ENCODE results near the gene OR56B1.
"Not testable (repeated sequence)": the region's sequence is repeated elsewhere in the genome, so short reads cannot be mapped to it uniquely, and the experiment has no call there.

OR56B1 gene, protein sequence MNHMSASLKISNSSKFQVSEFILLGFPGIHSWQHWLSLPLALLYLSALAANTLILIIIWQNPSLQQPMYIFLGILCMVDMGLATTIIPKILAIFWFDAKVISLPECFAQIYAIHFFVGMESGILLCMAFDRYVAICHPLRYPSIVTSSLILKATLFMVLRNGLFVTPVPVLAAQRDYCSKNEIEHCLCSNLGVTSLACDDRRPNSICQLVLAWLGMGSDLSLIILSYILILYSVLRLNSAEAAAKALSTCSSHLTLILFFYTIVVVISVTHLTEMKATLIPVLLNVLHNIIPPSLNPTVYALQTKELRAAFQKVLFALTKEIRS

DNA sequence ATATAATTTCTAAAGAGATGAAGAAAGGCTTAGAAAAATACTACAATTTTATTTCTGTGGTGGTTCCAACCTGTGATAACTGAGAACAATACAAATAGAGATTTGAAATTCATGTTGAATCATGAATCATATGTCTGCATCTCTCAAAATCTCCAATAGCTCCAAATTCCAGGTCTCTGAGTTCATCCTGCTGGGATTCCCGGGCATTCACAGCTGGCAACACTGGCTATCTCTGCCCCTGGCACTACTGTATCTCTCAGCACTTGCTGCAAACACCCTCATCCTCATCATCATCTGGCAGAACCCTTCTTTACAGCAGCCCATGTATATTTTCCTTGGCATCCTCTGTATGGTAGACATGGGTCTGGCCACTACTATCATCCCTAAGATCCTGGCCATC lies at the start of gene OR56B1:
Gene OR56B1 (plus strand): TSS at position 53 of the 400 bp plus-strand sequence. CDS start 69 bp downstream, at position 122.
- no peak for DNase-seq (ENCODE audit: low read depth)

DNA sequence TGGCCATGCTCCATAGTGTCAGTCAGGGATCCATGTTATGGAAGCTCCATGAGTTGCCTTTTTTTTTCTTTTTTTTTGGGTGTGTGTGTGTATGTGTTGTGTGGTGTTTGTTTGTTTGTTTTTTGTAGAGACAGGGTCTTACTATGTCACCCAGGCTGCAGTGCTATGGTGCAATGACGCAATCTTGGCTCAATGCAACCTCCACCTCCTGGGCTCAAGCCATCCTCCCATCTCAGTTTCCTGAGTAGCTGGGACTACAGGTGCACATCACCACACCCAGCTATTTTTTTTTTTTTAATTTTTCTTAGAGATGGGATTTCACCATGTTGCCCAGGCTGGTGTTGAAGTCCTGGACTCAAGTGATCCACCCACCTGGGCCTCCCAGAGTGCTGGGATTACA lies 47.8 kb upstream of the OR56B1 start:
- no peak for DNase-seq (ENCODE audit: low read depth)

DNA sequence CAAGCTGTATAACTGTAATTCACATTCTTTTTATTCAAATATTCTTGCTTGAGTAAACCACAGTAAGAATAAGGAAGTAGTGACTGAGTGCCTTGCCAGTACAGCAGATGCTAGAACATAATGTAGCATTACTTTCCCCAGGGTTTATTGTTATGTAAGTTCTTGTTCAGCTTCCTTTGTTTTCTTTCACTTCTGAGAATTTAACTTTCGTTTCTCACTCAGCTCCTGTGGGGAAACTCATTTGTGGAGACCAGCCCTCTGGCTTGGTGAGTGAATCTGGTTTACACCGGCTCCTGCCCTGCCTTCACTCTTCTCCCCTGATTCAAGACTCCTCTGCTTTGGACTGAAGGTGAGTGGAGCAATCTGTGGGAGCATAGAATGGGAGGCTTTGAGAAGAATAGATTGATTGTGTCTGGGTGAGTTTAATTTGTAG lies 46.7 kb upstream of the OR56B1 start, which contains the start of gene TRIM22:
Gene TRIM22 (plus strand): TSS at position 240 of the 433 bp plus-strand sequence. CDS start 6,443 bp downstream, outside the sequence.
- peak; percentile 47 for DNase-seq (ENCODE audit: low read depth)

DNA sequence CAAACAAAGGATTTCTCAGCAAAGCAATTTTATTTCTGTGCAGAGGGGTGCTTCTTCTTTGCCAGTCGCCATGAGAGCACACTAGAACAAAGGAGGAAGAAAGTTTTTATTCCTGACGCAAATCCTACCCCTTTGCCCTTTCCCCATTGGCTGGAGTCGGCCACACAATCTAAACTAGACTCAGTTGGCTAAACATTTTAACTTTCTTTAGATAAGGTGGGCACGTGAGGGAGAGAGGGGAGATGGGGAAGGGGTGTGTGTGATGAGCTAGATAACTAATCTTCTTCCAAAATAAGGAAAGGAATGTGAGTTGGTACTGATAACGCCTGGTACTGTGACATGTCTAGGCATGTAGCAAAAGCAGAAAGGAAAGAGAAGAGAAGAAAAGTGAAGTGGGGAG lies 46.0 kb upstream of the OR56B1 start:
- no peak for DNase-seq (ENCODE audit: low read depth)

DNA sequence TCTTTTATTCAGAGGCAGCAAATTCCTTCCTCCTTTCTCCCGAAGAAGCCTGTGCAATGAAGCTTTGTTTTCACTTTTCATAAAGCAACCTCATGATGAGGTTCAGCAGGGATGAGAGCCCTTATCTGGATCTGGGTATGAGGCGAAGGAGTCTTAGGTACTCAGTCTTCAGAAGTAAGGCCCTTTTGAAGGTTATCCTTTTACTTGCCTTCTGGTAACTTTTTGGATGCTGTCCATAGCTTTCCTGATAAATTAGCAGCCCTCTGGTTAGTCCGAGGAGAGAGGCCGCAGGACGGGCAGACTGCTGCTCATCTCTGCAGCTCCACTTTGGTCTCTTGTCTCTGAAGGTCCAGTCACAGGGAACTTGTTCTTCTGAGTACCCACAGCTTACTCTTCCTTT lies 45.5 kb upstream of the OR56B1 start:
- DNase-seq (ENCODE audit: low read depth): no peak

DNA sequence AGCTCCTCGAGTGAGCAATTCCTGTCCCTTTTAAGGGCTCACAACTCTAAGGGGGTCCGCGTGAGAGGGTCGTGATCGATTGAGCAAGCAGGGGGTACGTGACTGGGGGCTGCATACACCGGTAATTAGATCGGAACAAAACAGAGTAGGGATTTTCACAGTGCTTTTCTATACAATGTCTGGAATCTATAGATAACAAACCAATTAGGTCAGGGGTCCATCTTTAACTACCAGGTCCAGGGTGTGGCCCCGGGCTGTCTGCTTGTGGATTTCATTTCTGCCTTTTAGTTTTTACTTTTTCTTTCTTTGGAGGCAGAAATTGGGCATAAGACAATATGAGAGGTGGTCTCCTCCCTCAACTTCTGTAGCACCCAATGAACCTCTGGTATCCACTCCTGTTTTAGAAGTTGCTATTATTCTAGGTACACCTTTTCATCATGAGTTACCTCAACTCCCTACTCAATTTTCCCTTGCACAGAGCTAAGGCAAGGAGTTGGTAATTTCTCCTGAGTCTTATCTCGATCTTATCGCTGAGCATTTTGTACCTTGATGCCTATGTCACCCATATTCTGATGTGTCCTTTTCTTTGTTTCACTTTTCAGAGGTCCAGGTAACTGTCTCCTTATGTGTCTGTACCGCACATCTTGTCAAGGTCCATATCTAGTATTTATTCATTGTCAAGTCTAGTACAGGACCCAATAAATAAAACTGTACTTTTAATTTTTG lies 44.8 kb upstream of the OR56B1 start:
- not testable (repeated sequence) for DNase-seq (ENCODE audit: low read depth)

DNA sequence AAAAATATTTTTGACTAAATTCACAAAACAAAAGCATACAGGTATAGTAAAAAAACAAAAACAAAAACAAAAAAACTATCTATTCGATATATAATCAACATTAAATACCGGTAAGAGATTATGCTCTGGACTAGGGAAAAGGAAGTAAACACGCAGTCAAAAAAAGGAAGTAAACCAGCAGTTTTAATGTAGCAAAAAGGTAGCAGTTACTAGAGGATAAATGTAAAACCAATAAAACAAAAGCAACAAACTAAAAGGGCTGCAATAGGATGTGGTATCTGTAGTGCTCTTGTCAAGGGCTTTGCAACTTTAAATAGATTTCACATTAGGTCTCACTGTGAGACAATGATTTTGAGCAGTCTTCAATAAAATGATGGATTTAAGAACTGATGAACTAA lies 44.3 kb upstream of the OR56B1 start:
- no peak for DNase-seq (ENCODE audit: low read depth)

DNA sequence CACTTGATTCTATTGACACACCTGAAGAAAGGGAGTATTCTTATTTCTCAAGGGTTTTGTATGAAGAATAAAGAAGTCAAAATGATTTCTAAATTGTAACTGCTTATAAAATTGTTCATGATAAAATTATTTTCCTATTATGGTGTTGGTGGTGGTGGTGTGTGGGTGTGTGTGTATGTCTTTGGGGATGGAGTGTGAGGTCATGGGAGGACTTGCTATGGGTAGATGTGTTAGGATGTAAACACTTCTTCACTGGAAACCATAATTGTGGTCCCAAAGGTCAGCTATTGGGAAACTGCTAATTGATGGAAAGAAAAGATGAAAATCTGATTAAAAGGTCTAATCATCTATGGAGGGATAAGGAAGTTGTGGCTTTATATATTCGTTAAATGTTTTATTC lies 41.6 kb upstream of the OR56B1 start:
- DNase-seq (ENCODE audit: low read depth): no peak

DNA sequence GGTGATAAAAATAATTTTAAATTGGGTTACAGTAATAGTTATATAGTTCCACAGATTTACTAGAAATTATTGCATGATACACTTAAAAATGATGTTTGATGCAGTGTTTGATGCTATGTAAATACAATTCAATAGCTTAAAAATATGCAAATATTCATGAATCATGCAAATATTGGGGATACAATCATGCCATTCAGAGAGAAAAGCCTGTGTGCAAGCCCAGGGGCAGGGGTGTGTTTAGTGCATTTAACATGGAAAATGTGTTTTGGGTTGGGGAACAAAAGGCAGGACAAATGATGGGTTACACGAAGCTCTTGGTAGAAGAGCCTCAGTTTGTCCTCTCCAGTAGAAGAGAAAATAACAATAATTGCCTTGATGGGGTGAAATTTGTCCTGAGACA lies 40.7 kb upstream of the OR56B1 start:
- no peak for DNase-seq (ENCODE audit: low read depth)

DNA sequence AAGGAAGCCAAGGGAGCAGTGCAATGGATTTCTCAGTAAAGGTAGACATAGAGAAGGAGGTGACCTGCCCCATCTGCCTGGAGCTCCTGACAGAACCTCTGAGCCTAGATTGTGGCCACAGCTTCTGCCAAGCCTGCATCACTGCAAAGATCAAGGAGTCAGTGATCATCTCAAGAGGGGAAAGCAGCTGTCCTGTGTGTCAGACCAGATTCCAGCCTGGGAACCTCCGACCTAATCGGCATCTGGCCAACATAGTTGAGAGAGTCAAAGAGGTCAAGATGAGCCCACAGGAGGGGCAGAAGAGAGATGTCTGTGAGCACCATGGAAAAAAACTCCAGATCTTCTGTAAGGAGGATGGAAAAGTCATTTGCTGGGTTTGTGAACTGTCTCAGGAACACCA lies 40.0 kb upstream of the OR56B1 start:
- no peak for DNase-seq (ENCODE audit: low read depth)

DNA sequence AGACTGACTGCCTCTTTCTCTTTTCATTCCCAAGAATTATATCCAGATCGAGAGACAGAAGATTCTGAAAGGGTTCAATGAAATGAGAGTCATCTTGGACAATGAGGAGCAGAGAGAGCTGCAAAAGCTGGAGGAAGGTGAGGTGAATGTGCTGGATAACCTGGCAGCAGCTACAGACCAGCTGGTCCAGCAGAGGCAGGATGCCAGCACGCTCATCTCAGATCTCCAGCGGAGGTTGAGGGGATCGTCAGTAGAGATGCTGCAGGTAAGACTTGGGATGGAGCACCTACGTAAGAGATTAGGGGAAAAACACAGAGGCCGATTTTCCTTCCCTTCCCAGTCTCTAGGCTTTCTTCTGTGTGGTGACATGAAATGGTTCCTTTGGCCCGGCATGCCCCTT lies 38.0 kb upstream of the OR56B1 start:
- DNase-seq (ENCODE audit: low read depth): no peak

DNA sequence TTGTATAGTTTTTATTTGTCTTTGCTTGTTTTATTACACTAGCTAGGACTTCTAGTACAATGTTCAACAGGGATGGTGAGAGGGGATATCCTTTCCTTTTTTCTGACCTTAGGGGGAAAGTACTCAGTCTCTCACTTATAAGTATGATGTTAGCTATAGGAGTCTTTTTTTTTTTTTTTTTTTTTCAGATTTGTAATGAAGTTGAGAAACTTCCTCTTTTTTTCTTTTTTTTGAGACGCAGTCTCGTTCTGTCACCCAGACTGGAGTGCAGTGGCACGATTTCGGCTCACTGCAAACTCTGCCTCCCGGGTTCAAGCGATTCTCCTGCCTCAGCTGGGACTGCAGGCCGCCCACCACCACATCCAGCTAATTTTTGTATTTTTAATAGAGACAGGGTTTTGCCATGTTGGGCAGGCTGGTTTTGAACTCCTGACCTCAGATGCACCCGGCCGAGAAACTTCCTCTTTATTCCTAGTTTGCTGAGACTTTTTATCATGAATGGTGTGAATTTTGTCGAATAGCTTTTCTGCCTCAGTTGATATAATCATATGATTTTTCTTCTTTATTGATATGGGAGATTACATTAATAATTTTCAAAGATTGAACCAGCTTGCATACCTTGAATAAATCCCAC lies 35.7 kb upstream of the OR56B1 start:
- no peak for DNase-seq (ENCODE audit: low read depth)

DNA sequence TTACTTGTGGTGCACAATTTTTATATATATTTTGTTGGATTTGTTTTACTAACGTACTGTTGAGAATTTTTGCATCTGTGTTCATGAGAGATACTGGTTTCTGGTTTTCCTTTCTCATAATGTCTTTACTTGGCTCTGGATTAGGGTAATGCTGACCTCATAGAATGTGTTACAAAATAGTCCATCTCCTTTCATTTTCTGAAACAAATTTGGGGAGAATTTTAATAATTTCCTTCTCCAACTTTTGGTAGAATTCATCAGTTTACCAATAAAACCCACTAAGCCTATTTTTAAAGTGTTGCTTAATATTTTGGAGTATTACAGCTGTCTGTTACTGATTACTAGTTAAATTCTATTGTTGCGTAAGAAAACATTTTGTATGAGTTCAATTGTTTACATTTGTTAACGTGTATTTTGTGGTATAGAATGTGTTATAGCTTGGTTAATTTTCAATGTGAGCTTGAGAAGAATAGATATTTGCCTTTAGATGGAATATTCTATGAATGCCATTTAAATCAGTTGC lies 35.1 kb upstream of the OR56B1 start:
- no peak for DNase-seq (ENCODE audit: low read depth)

DNA sequence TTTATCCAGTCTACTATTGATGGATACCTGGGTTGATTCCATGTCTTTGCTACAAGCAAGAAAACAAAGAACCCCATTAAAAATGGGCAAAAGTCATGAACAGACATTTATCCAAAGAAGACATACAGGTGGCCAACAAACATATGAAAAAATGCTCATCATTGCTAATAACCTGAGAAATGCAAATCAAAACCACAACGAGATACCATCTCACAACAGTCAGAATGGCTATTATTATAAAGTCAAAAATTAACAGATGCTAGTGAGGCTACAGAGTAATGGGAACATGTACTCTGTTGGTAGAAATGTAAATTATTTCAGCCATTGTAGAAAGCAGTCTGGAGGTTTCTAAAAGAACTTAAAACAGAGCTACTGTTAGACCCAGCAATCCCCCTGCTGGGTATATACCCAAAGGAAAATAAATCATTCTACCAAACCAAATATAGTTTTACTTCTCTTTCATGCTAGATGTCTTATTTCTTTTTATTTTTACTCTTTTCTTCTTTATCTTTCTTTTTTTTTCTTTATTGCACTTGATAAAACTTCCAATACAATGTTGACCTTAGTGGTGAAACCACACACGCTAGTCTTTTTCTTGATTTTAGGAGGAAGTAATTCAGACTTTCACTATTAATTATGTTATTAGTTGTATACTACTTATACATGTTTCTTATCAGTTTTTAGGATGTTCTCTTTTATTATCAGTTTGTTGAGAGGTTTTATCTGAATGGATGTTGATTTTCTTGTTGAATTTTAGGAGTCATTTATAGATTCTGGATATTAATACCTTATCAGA lies 32.3 kb upstream of the OR56B1 start:
- no peak for DNase-seq (ENCODE audit: low read depth)

DNA sequence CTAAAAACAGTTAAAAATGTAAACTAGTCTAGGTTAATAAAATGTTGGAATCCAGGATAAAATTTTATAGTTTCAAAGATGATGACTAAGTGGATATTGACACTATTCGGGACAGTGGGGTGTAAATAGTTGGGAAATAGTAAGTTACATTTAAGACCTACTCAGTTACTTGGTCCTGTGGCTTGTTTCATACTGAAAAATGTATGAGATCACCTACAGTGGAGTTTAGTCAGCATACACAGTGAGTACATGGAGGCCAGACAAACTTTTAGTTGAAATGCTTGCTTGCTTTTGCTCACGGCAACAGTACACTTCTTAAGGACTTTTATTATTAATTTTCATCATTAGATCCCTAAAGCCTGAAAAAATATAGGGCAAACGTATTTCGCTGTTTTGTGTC lies 30.6 kb upstream of the OR56B1 start:
- no peak for DNase-seq (ENCODE audit: low read depth)

DNA sequence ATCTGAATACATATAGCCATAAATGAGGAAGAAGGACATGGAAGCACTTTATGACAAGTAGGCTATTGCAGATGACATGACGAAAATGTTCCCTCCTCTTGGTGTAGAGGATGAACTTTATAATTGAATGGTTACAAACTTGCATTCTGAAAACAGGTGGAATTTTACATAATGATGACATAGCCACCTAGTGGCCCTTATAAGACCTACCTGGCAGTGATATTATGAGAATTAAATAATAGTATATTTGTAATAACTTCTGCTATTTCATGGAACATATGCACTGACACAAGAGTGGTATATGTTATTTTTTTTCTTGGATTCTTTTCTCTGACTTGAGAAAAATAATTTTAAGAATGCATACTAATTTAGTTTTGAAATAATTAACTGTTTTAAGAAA lies 23.7 kb upstream of the OR56B1 start:
- peak; percentile 48 for DNase-seq (ENCODE audit: low read depth)

DNA sequence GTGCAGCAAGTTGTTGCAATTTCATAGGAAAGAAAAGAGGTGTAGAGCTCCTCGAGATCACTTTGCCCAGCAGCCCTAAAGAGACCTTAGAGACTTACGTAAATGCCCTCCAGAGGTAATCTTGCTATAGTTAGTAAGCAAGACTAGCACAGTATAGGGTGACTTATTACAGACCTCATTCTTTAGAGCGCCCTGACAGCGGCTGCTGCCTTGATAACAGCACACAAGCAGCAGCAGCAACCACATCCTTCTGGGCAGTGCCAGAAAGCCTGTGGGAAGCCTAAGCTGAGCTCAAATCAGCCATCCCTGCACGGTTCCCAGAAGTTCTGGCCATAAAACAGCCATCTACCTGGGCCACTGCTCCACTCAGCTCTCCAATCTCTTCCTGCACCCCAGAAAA lies 22.6 kb upstream of the OR56B1 start:
- no peak for DNase-seq (ENCODE audit: low read depth)

DNA sequence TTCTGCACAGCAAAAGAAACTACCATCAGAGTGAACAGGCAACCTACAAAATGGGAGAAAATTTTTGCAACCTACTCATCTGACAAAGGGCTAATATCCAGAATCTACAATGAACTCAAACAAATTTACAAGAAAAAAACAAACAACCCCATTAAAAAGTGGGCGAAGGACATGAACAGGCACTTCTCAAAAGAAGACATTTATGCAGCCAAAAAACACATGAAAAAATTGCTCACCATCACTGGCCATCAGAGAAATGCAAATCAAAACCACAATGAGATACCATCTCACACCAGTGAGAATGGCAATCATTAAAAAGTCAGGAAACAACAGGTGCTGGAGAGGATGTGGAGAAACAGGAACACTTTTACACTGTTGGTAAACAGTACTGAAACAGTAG lies 19.7 kb upstream of the OR56B1 start:
- DNase-seq (ENCODE audit: low read depth): not testable (repeated sequence)

DNA sequence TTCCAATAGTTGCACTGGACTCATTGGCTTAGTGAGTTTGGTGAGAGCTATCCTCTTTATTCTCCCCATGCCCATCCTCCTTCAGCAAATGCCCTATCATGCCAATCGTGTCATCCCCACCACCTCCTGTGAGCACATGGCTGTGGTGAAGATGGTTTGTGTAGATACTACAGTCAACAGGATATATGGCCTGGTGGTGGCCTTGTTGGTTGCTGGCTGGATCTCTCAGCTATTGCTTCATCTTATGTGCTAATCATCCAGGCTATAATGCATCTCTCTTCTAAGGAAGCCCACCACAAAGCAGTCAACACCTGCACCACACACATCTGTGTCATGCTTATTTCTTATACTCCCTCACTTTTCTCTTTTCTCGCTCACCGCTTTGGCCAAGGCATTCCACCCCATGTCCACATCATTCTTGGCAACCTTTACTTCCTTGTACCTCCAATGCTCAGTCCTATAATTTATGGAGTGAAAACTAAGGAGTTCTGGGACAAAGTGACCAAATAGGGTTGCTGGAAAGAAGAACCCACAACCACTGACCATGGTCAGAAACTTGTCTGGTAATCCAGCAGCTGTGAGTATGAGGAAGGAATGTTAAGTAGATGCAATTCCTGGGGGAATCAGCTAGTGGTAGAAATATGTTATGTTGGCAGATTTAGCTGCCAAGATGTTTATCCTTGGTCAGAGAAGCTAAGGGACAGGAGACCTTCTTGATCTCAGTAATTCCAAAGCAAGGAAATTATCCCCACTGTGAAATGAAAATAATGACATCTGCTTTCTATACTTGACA lies 16.3 kb upstream of the OR56B1 start:
- DNase-seq (ENCODE audit: low read depth): no peak

DNA sequence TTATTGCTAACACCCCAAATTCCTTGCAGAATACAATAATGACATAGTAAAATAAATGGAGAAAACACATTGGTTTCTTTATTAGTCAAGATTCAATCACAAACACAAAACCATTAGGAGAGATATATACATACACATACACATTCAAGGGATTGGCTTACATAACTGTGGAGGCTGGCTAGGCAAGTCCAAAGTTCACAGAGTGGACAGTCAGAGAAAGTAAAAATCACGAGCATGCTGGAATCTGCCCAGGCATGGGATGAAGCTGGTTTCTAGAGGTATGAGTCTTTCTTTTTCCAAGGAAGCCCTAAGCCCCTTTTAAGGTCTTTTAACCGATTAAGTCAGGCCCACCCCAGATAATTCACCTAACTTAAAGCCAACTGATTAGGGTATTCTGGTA lies 13.6 kb upstream of the OR56B1 start:
- no peak for DNase-seq (ENCODE audit: low read depth)

DNA sequence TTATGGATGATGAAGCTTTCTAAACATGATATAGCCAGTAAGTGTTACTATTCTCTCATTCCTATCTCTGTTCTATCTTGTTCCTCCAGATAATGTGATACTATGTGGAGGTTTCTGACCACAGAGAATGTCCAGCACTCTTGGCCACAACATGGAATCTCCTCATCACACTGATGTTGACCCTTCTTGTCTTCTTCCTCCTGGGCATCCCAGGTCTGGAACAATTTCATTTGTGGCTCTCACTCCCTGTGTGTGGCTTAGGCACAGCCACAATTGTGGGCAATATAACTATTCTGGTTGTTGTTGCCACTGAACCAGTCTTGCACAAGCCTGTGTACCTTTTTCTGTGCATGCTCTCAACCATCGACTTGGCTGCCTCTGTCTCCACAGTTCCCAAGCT lies 9.9 kb upstream of the OR56B1 start:
- no peak for DNase-seq (ENCODE audit: low read depth)
